Glomerular endothelial cell (primary cell): ENCODE data around the gene HBD. TPM values are rescaled to one million over a fixed set of nuclear protein-coding genes. Genes with fewer than 3 reads are reported as not detected.

ENCODE experiments used
- DNase-seq: peaks from one replicate; pipeline ENCODE4 v3.0.0-alpha.2; 2011; ENCODE audit warnings: low read depth, low spot score; ENCODE audit errors: extremely low read depth
- total RNA-seq: library from RNA; depleted of rRNA; stranded (reverse); fragments of >200 nt; gene quantifications from 2 replicates; pipeline ENCODE4 v1.2.3, GENCODE V29; 2015

The HBD gene
- total RNA-seq, 1 donor from 2014 or later = not detected

GRCh38 chr11:5196731-5197130 lies 37.6 kb downstream of the HBD start:
- DNase-seq = no peak

GRCh38 chr11:5196067-5196466 lies 38.2 kb downstream of the HBD start:
- no peak for DNase-seq

GRCh38 chr11:5192738-5193137 lies 41.5 kb downstream of the HBD start:
- DNase-seq = no peak

- no peak for DNase-seq
These were observed 46.1 kb downstream of the HBD start for GRCh38 chr11:5188201-5188600.

Other genes starting within 250 kb of the HBD start
- not detected in 2 replicates for gene OR51L1, start 239.6 kb downstream of the HBD start, total RNA-seq
- gene OR52J3, start 188.0 kb downstream of the HBD start, total RNA-seq = not detected in 2 replicates
- not detected in 2 replicates for gene OR52E2, start 174.9 kb downstream of the HBD start, total RNA-seq
- not detected in 2 replicates for gene OR52E1, start 164.9 kb downstream of the HBD start, total RNA-seq
- gene OR52A5, start 96.1 kb downstream of the HBD start, total RNA-seq = not detected in 2 replicates
- gene OR52A1, start 79.7 kb downstream of the HBD start, total RNA-seq = not detected in 2 replicates
- gene OR51V1, start 33.8 kb downstream of the HBD start, total RNA-seq = not detected in 2 replicates
- not detected in 2 replicates for gene HBB, start 7.4 kb downstream of the HBD start, total RNA-seq
- not detected in 2 replicates for gene HBG1, start 15.4 kb upstream of the HBD start, total RNA-seq
- gene HBG2, start 20.3 kb upstream of the HBD start, total RNA-seq = not detected in 2 replicates
- not detected in 2 replicates for gene HBE1, start 35.5 kb upstream of the HBD start, total RNA-seq
- gene OR51B4, start 67.5 kb upstream of the HBD start, total RNA-seq = not detected in 2 replicates
- not detected in 2 replicates for gene OR51B2, start 89.8 kb upstream of the HBD start, total RNA-seq
- gene OR51B5, start 109.0 kb upstream of the HBD start, total RNA-seq = not detected in 2 replicates
- not detected in 2 replicates for gene OR51B6, start 117.0 kb upstream of the HBD start, total RNA-seq
- gene OR51M1, start 149.3 kb upstream of the HBD start, total RNA-seq = not detected in 2 replicates
- gene OR51Q1, start 187.6 kb upstream of the HBD start, total RNA-seq = not detected in 2 replicates
- gene OR51I1, start 207.0 kb upstream of the HBD start, total RNA-seq = not detected in 2 replicates
- not detected in 2 replicates for gene OR51I2, start 214.8 kb upstream of the HBD start, total RNA-seq